ENCODE results near the gene HSPB6.

The HSPB6 gene

GRCh38 chr19:35720648-35721047, 36.2 kb downstream of the HSPB6 start:
- Histone ChIP-seq H3K9ac (ENCODE audit: low read depth, low read length) (no peak overlapping the region), H4K20me1 (ENCODE audit: insufficient read depth, low read length) (peaks cover 59% of the 10 kb centered on the region), H3K79me2 (ENCODE audit: insufficient read depth, low read length) (peaks cover 54% of the 10 kb centered on the region), H3K4me3 (ENCODE audit: low read depth in 1 of 2, low read length in 2 of 2) (no peak overlapping the region), H3K27me3 (ENCODE audit: insufficient read depth, low read length, poor library complexity) (no peaks in the 10 kb centered on the region), H3K36me3 (ENCODE audit: insufficient read depth, low read length) (peaks cover 66% of the 10 kb centered on the region), H3K27ac (ENCODE audit: low read length) (no peak overlapping the region), H3K9me3 (ENCODE audit: insufficient read depth, low read length, severe bottlenecking) (no peaks in the 10 kb centered on the region), H3K4me1 (ENCODE audit: insufficient read depth, low read length) (peaks cover 41% of the 10 kb centered on the region), H3K4me2 (ENCODE audit: insufficient read depth, low read length) (no peak overlapping the region), H2AFZ (ENCODE audit: low read depth, low read length) (no peak overlapping the region)
- TF ChIP-seq EZH2 (IDR thresholded peaks at IDR 0.05; ENCODE audit: borderline replicate concordance, low read depth, low read length, severe bottlenecking) = no peak
- TF ChIP-seq CTCF (IDR thresholded peaks at IDR 0.05; ENCODE audit: borderline replicate concordance, extremely low read depth, low read length, poor library complexity, severe bottlenecking) = no peak
- ATAC-seq (ENCODE audit: insufficient read depth, low read depth) (no peak), DNase-seq (no peak)

GRCh38 chr19:35720163-35720524, 36.7 kb downstream of the HSPB6 start:
- H4K20me1 ChIP-seq (ENCODE audit: insufficient read depth, low read length) = peaks cover 54% of the 10 kb centered on the region
- no peak for TF ChIP-seq EZH2 (IDR thresholded peaks at IDR 0.05; ENCODE audit: borderline replicate concordance, low read depth, low read length, severe bottlenecking)
- TF ChIP-seq CTCF (IDR thresholded peaks at IDR 0.05; ENCODE audit: borderline replicate concordance, extremely low read depth, low read length, poor library complexity, severe bottlenecking) = no peak
- peaks cover 54% of the 10 kb centered on the region for H3K79me2 ChIP-seq (ENCODE audit: insufficient read depth, low read length)
- no peak overlapping the region for H3K4me3 ChIP-seq (ENCODE audit: low read depth in 1 of 2, low read length in 2 of 2)
- H3K9ac ChIP-seq (ENCODE audit: low read depth, low read length) = no peak overlapping the region
- ATAC-seq (ENCODE audit: insufficient read depth, low read depth) (no peak), DNase-seq (no peak)
- peak overlapping the region; percentile 82; the same call in 1 of the 2 replicates for H3K4me2 ChIP-seq (ENCODE audit: insufficient read depth, low read length)
- H3K27ac ChIP-seq (ENCODE audit: low read length) = no peak overlapping the region
- H2AFZ ChIP-seq (ENCODE audit: low read depth, low read length) = no peak overlapping the region
- H3K36me3 ChIP-seq (ENCODE audit: insufficient read depth, low read length) = peaks cover 61% of the 10 kb centered on the region
- H3K9me3 ChIP-seq (ENCODE audit: insufficient read depth, low read length, severe bottlenecking) = no peaks in the 10 kb centered on the region
- peaks cover 42% of the 10 kb centered on the region for H3K4me1 ChIP-seq (ENCODE audit: insufficient read depth, low read length)
- H3K27me3 ChIP-seq (ENCODE audit: insufficient read depth, low read length, poor library complexity) = no peaks in the 10 kb centered on the region

GRCh38 chr19:35719402-35720162, 37.2 kb downstream of the HSPB6 start:
- H3K4me2 ChIP-seq (ENCODE audit: insufficient read depth, low read length) = peak overlapping the region; percentile 82
- H3K4me3 ChIP-seq (ENCODE audit: low read depth in 1 of 2, low read length in 2 of 2) = peak overlapping the region; percentile 56 to 94; a peak in 3 of 4 replicates
- TF ChIP-seq EZH2 (IDR thresholded peaks at IDR 0.05; ENCODE audit: borderline replicate concordance, low read depth, low read length, severe bottlenecking) (no peak), CTCF (IDR thresholded peaks at IDR 0.05; ENCODE audit: borderline replicate concordance, extremely low read depth, low read length, poor library complexity, severe bottlenecking) (no peak)
- ATAC-seq (ENCODE audit: insufficient read depth, low read depth) (no peak), DNase-seq (no peak)
- no peaks in the 10 kb centered on the region for H3K27me3 ChIP-seq (ENCODE audit: insufficient read depth, low read length, poor library complexity)
- H3K36me3 ChIP-seq (ENCODE audit: insufficient read depth, low read length) = peaks cover 56% of the 10 kb centered on the region
- no peak overlapping the region for H2AFZ ChIP-seq (ENCODE audit: low read depth, low read length)
- H3K79me2 ChIP-seq (ENCODE audit: insufficient read depth, low read length) = peaks cover 54% of the 10 kb centered on the region
- peaks cover 42% of the 10 kb centered on the region for H3K4me1 ChIP-seq (ENCODE audit: insufficient read depth, low read length)
- no peaks in the 10 kb centered on the region for H3K9me3 ChIP-seq (ENCODE audit: insufficient read depth, low read length, severe bottlenecking)
- H4K20me1 ChIP-seq (ENCODE audit: insufficient read depth, low read length) = peaks cover 49% of the 10 kb centered on the region
- H3K9ac ChIP-seq (ENCODE audit: low read depth, low read length) = peak overlapping the region; percentile 84
- peak overlapping the region; percentile 48; the same call in 1 of the 2 replicates for H3K27ac ChIP-seq (ENCODE audit: low read length)

Measured in DND-41 (cell line).